ENCODE measurements around the gene C16orf46. TPM values are rescaled to one million over a fixed set of nuclear protein-coding genes. Genes with fewer than 3 reads are reported as not detected.
A peak's percentile ranks its signal among the peaks of the same experiment; 100 is the strongest.

The C16orf46 gene
- total and polyA plus RNA-seq, 2 of the 13 experiments (the other 11 are each of a cell fraction or from before 2014, with no cell fraction given), result 0.38 to 0.55 TPM

DNA sequence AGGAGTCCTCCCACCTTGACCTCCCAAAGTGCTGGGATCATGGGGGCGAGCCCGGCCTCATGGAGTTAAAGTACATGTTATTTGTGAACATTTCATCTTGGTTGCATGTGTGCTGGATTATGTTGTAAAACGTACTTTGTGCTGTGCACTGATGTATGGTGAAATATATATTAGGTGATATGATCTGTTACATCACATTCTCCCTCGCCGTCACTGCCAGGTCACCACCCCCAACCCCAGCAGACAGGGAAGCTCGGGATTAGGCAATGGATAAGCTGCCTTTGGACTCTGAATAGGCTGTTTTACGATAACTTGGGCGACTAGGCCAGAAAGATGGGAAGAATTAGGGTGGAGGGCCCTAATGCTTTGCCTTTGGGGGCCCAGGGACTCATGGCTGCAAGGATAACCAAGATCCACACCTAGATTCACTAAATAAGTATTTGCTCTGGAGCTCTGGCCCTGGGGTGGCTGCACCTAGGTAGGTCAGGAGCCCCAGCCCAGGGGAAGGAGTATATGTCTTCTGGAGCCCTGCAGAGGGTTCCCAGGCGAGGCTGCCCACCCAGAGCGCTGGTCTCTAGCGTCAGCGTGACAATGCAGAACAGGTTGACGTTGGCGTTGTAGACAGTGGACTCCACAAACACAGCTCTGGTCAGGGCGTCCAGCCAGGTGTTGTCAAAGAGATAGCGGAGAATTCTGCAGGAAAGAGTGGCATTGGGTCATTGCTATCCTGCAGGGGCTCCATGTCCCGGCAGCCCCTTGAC, 46.2 kb upstream of the C16orf46 start (continued):
- TF ChIP-seq TARDBP (CRISPR knock-in tag; IDR thresholded peaks at IDR 0.05), result peak; percentile 33; the same call in 1 of the 2 replicates
- TF ChIP-seq ZKSCAN8 (CRISPR knock-in tag; IDR thresholded peaks at IDR 0.05; ENCODE audit: borderline replicate concordance), result no peak
- TF ChIP-seq NR2F2 (IDR thresholded peaks at IDR 0.05; ENCODE audit: borderline replicate concordance, low read depth), result 0 out of 2 replicates have a peak, but pooled peaks have one; percentile 49
- TF ChIP-seq TEAD3 (CRISPR knock-in tag; optimal IDR thresholded peaks at IDR 0.05; ENCODE audit: borderline replicate concordance), result peak; percentile 46
- TF ChIP-seq FOSL2 (CRISPR knock-in tag; IDR thresholded peaks at IDR 0.05), result peak; percentile 73
- peak; percentile 61; the same call in 1 of the 2 replicates for TF ChIP-seq FOXK1 (CRISPR knock-in tag; IDR thresholded peaks at IDR 0.05; ENCODE audit: borderline replicate concordance, low read depth)
- TF ChIP-seq THAP11 (CRISPR knock-in tag; IDR thresholded peaks at IDR 0.05), result peak; percentile 54
- peak; percentile 37; the same call in 1 of the 2 replicates for TF ChIP-seq NCOA2 (CRISPR knock-in tag; IDR thresholded peaks at IDR 0.05)
- no peak for TF ChIP-seq ZNF513 (CRISPR knock-in tag; conservative IDR thresholded peaks at IDR 0.05)
- peak; percentile 100 for TF ChIP-seq NCOR1 (IDR thresholded peaks at IDR 0.05; ENCODE audit: borderline replicate concordance, low read length)
- peak; percentile 77; the same call in 1 of the 2 replicates for TF ChIP-seq ARID3A (IDR thresholded peaks at IDR 0.05; ENCODE audit: low read depth, low read length)
- peak; percentile 78 for TF ChIP-seq TBL1XR1 (IDR thresholded peaks at IDR 0.05; ENCODE audit: borderline replicate concordance, low read length, partially characterized antibody)
- no peak for TF ChIP-seq HOXD1 (CRISPR knock-in tag; IDR thresholded peaks at IDR 0.05)
- no peak for TF ChIP-seq E2F5 (CRISPR knock-in tag; conservative IDR thresholded peaks at IDR 0.05)
- TF ChIP-seq FOXA1 (IDR thresholded peaks at IDR 0.05), result no peak
- TF ChIP-seq FOXA1 (CRISPR knock-in tag; IDR thresholded peaks at IDR 0.05), result peak; percentile 28; the same call in 1 of the 2 replicates
- peak; percentile 53; the same call in 1 of the 2 replicates for TF ChIP-seq MIER3 (CRISPR knock-in tag; IDR thresholded peaks at IDR 0.05; ENCODE audit: borderline replicate concordance)
- TF ChIP-seq RARA (CRISPR knock-in tag; IDR thresholded peaks at IDR 0.05), result peak; percentile 74
- 0 out of 2 replicates have a peak, but pooled peaks have one; percentile 14 for TF ChIP-seq BCL6 (CRISPR knock-in tag; IDR thresholded peaks at IDR 0.05)
- TF ChIP-seq ARID4A (CRISPR knock-in tag; IDR thresholded peaks at IDR 0.05; ENCODE audit: borderline replicate concordance), result peak; percentile 54; the same call in 1 of the 2 replicates
- peak; percentile 86 for TF ChIP-seq CEBPG (CRISPR knock-in tag; IDR thresholded peaks at IDR 0.05)
- peak; percentile 84 for TF ChIP-seq HNF4G (IDR thresholded peaks at IDR 0.05; ENCODE audit: borderline replicate concordance, low read depth, low read length)
- peak; percentile 41; the same call in 1 of the 2 replicates for TF ChIP-seq HNF4G (CRISPR knock-in tag; IDR thresholded peaks at IDR 0.05; ENCODE audit: borderline replicate concordance, low read depth)

Measured in HepG2 (cell line).